ENCODE results near the gene WNT1. TPM values are rescaled to one million over a fixed set of nuclear protein-coding genes. Genes with fewer than 3 reads are reported as not detected.

The WNT1 gene
- total and polyA plus RNA-seq, 2 donors (not counting 3 experiments of a cell fraction or from before 2014, with no cell fraction given): not detected

DNA sequence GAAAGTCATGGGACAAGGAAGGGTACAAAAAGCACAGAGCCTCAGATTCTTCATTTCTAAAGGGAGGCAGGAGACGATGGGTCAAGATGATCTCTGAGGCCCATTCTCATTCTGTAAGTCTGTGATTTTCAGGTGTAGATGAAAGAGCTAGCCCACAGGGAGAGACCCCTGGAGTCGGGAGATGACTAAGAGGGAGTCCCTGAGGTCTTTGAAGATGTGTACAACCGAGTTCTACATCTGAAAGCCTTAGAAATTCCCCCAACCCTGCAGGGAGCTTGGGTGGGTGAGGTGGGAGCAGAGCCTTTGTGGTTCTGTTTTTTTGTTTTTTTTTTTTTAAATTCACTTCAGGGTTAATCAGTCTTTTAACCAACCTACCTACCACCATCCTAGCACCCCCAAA, 9.7 kb upstream of the WNT1 start:
- no TSS peak for BruUV-seq (replicated peaks)
- TF ChIP-seq FOS (IDR thresholded peaks at IDR 0.05; ENCODE audit: borderline replicate concordance, insufficient read depth, low read length) (no peak), EZH2 (IDR thresholded peaks at IDR 0.05; ENCODE audit: borderline replicate concordance, low read depth, low read length, severe bottlenecking) (no peak), MYC (IDR thresholded peaks at IDR 0.05; ENCODE audit: low read depth, low read length) (no peak), POLR2A (IDR thresholded peaks at IDR 0.05; ENCODE audit: low read depth, low read length) (no peak)
- TF ChIP-seq, protein P1, sequence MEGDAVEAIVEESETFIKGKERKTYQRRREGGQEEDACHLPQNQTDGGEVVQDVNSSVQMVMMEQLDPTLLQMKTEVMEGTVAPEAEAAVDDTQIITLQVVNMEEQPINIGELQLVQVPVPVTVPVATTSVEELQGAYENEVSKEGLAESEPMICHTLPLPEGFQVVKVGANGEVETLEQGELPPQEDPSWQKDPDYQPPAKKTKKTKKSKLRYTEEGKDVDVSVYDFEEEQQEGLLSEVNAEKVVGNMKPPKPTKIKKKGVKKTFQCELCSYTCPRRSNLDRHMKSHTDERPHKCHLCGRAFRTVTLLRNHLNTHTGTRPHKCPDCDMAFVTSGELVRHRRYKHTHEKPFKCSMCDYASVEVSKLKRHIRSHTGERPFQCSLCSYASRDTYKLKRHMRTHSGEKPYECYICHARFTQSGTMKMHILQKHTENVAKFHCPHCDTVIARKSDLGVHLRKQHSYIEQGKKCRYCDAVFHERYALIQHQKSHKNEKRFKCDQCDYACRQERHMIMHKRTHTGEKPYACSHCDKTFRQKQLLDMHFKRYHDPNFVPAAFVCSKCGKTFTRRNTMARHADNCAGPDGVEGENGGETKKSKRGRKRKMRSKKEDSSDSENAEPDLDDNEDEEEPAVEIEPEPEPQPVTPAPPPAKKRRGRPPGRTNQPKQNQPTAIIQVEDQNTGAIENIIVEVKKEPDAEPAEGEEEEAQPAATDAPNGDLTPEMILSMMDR (IDR thresholded peaks at IDR 0.05; ENCODE audit: extremely low read depth in 1 of 2, insufficient read depth in 1 of 2, low read depth in 1 of 2, low read length in 2 of 2): no peak

DNA sequence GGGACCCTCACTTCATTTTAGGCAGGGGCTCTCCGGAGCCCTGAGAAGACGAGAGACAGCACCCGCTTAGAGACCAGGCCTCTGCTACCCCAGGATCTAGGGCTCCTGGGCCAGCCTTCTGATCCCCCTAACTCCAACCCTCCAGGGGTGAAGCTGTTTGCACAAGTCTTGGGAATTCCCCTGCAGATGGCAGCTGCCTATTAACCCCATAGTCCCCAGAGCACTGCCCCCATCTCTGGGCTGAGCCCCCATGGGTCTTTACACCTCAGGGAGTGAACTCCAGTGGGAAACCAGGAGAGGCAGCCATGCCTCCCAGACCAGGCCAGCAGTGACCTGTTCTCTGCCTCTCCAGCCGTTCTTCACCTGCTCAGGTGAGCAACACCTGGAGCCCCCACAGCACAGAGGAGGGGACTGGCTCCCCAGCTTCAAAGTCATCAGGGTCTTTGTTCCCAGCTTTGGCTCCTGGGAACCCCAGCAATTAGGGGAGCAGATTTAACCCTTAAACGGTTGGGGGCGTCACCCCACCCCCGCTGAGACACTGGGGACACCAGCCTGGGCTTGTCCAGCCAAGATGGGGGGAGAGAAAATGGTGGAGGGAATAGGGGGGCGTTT, 8.9 kb upstream of the WNT1 start:
- H3K27ac ChIP-seq (ENCODE audit: insufficient read depth, low read depth, low read length): no peak overlapping the region
- FAIRE-seq: no peak
- DNase-seq (ENCODE audit: low read depth, low spot score): no peak
- no peak overlapping the region for H3K9ac ChIP-seq (replicated peaks; ENCODE audit: extremely low read depth, insufficient read depth, low read length)
- CTCF ChIA-PET: interaction anchor here (1.1 to 7.3 kb wide), 6 partner anchors 9 to 116 kb away, joined by 4 to 64 read pairs (median 11); partner anchors contain the start of genes ARF3 and WNT1
- intact Hi-C loops (cut with micrococcal nuclease) (no loop called here), dilution Hi-C loops (cut with MboI; ENCODE audit: extremely low pct_ligation_motif_present, low sequenced_read_pairs) (no loop called here)
- H3K4me1 ChIP-seq (ENCODE audit: control insufficient read depth, extremely low read depth, insufficient read depth, low read length): no peaks in the 10 kb centered on the region
- no peaks in the 10 kb centered on the region for H3K36me3 ChIP-seq (ENCODE audit: control insufficient read depth in 2 of 2, extremely low read depth in 1 of 2, insufficient read depth in 2 of 2, low read length in 2 of 2)
- no peak overlapping the region for H3K4me2 ChIP-seq (ENCODE audit: insufficient read depth, low read length)
- POLR2A ChIA-PET: no interaction called here
- H4K20me1 ChIP-seq (replicated peaks; ENCODE audit: control insufficient read depth, extremely low read depth, insufficient read depth, low read length): no peaks in the 10 kb centered on the region
- no peaks in the 10 kb centered on the region for H3K79me2 ChIP-seq (ENCODE audit: control insufficient read depth, insufficient read depth, low read length)
- no peaks in the 10 kb centered on the region for H3K9me1 ChIP-seq (replicated peaks; ENCODE audit: control insufficient read depth, extremely low read depth, insufficient read depth, low read length)
- H2AFZ ChIP-seq (ENCODE audit: low read depth, low read length): no peak overlapping the region
- no peaks in the 10 kb centered on the region for H3K9me3 ChIP-seq (replicated peaks; ENCODE audit: control insufficient read depth, insufficient read depth, low read length)
- H3K27me3 ChIP-seq (ENCODE audit: control insufficient read depth in 2 of 2, insufficient read depth in 2 of 2, low read length in 2 of 2): peaks cover 58 to 59% of the 10 kb centered on the region in 2 experiments
- no TSS peak for BruUV-seq (replicated peaks)
- H3K4me3 ChIP-seq (replicated peaks in 1 of 3; ENCODE audit: insufficient read depth in 1 of 3, low read depth in 1 of 3, low read length in 3 of 3): no peak overlapping the region
- TF ChIP-seq, protein P1 (IDR thresholded peaks at IDR 0.05; ENCODE audit: extremely low read depth in 1 of 2, insufficient read depth in 1 of 2, low read depth in 1 of 2, low read length in 2 of 2): no peak
- TF ChIP-seq POLR2AphosphoS5 (IDR thresholded peaks at IDR 0.05; ENCODE audit: insufficient read depth, low read depth, low read length): no peak
- TF ChIP-seq, protein P2, sequence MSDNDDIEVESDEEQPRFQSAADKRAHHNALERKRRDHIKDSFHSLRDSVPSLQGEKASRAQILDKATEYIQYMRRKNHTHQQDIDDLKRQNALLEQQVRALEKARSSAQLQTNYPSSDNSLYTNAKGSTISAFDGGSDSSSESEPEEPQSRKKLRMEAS (IDR thresholded peaks at IDR 0.05; ENCODE audit: insufficient read depth, insufficient read length): no peak

More for the DNA sequence above, 9.7 kb upstream of the WNT1 start:
- dilution Hi-C loops (cut with MboI; ENCODE audit: extremely low pct_ligation_motif_present, low sequenced_read_pairs): no loop called here
- H3K9ac ChIP-seq (replicated peaks; ENCODE audit: extremely low read depth, insufficient read depth, low read length): no peak overlapping the region
- H3K4me3 ChIP-seq (replicated peaks in 1 of 3; ENCODE audit: insufficient read depth in 1 of 3, low read depth in 1 of 3, low read length in 3 of 3): no peak overlapping the region
- ChIA-PET POLR2A (no interaction called here), CTCF (interaction anchor here (1.3 to 7.3 kb wide), 5 partner anchors 10 to 115 kb away, joined by 4 to 64 read pairs (median 16); partner anchors contain the start of gene WNT1)
- DNase-seq (ENCODE audit: low read depth, low spot score) (no peak), FAIRE-seq (no peak)
- no peak overlapping the region for H2AFZ ChIP-seq (ENCODE audit: low read depth, low read length)
- H3K4me2 ChIP-seq (ENCODE audit: insufficient read depth, low read length): no peak overlapping the region
- H3K9me1 ChIP-seq (replicated peaks; ENCODE audit: control insufficient read depth, extremely low read depth, insufficient read depth, low read length): no peaks in the 10 kb centered on the region
- no peaks in the 10 kb centered on the region for H3K4me1 ChIP-seq (ENCODE audit: control insufficient read depth, extremely low read depth, insufficient read depth, low read length)
- H3K36me3 ChIP-seq (ENCODE audit: control insufficient read depth in 2 of 2, extremely low read depth in 1 of 2, insufficient read depth in 2 of 2, low read length in 2 of 2): no peaks in the 10 kb centered on the region
- H3K27ac ChIP-seq (ENCODE audit: insufficient read depth, low read depth, low read length): no peak overlapping the region
- H3K9me3 ChIP-seq (replicated peaks; ENCODE audit: control insufficient read depth, insufficient read depth, low read length): no peaks in the 10 kb centered on the region
- no peaks in the 10 kb centered on the region for H4K20me1 ChIP-seq (replicated peaks; ENCODE audit: control insufficient read depth, extremely low read depth, insufficient read depth, low read length)
- H3K27me3 ChIP-seq (ENCODE audit: control insufficient read depth in 2 of 2, insufficient read depth in 2 of 2, low read length in 2 of 2): peaks cover 53 to 54% of the 10 kb centered on the region in 2 experiments
- intact Hi-C loops (cut with micrococcal nuclease): no loop called here
- no peaks in the 10 kb centered on the region for H3K79me2 ChIP-seq (ENCODE audit: control insufficient read depth, insufficient read depth, low read length)

All from endothelial cell of umbilical vein (primary cell).